Cortex of kidney (tissue), 1 donor: Measurements from ENCODE around the gene KCNMB2.
"Not testable (repeated sequence)": the region's sequence is repeated elsewhere in the genome, so short reads cannot be mapped to it uniquely, and the experiment has no call there.

Source experiments
- DNase-seq: peaks from one replicate; lab custom pipeline; 2025; lab: John Stamatoyannopoulos, UW

The KCNMB2 gene

DNA sequence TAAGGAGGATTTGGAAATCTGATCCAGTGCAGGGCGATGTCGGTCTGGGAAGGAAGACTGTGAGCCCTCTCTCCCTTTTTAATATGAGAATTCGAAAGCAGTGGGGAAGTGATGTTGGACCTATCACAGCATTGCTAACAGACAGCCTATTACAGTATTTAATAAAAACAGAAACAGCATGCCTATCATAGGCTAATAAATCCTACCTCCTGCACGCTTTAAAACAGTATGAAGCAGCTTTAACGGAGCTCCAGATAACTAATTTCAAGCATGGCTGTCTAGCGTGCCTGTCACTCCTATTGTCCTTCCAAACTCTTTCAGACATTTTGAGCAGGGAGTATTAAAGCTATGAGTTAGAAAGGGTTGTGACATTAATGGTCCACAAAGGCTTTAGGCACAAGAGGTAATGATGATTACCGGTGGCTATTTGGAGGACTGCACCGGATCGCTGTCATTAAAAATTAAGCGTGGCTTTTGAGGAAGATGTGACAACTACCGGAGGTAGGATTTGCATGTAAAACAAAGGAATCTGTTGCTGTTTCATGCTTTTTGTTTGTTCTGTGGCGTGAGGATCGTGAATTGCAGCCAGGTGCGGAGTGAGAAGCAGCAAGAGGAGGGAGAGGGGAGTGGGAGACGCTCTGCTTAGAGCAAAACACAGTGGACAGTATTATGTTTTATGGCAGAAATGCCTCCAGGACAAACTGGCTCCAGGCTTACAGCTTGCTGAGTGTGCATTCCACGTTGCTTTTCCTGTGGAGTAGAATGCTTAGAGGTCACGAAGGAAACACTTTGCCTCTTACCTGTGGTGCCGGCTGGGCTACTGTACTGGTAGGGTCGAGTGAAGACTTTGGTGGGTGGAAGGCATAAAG is at the start of gene KCNMB2:
Gene KCNMB2, plus strand, starts transcription at position 226 of the 869 bp plus-strand sequence.
- DNase-seq = no peak

- DNase-seq = no peak
These were observed 49.3 kb upstream of the KCNMB2 start for GRCh38 chr3:178486903-178487302.

GRCh38 chr3:178487752-178488151 is 48.5 kb upstream of the KCNMB2 start:
- DNase-seq = no peak

- no peak for DNase-seq
These were observed 44.5 kb upstream of the KCNMB2 start for GRCh38 chr3:178491751-178492150.

DNA sequence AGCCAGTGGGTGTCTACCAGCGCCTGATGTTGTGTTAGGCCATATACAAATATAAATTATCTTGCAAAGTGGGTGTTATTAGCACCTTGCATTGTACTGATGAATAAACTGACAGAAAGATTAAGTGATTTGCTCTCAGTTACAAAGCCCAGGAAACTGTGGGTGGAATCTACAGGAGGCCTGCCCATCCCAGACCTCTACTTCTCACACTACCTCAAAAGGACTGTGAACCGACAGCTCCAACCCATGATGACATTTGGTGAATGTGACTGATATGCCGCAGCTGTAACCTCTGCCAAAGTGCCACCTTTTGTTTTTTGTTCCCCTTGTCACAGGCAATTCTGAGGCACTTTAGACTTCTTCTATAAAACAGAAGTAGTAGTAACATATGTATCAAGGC is 43.7 kb upstream of the KCNMB2 start:
- no peak for DNase-seq

- no peak for DNase-seq
These were observed 41.9 kb upstream of the KCNMB2 start for GRCh38 chr3:178494386-178494785.

DNA sequence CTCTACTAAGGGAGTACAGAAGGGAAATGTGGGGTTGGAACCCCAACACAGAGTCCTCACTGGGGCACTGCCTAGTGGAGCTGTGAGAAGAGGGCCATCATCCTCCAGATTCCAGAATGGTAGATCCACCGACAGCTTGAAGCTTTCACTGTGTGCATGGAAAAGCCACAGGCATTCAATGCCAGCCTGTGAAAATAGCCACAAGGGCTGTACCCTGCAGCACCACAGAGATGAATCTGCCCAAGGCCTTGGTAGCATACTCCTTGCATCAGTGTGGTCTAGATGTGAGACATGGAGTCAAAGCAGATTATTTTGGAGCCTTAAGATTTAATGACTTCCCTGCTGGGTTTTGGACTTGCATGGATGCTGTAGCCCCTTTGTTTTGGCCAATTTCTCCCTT is 39.3 kb upstream of the KCNMB2 start:
- DNase-seq = no peak

- no peak for DNase-seq
These were observed 37.4 kb upstream of the KCNMB2 start for GRCh38 chr3:178498871-178499270.

- no peak for DNase-seq
These were observed 35.6 kb upstream of the KCNMB2 start for GRCh38 chr3:178500631-178501030.

- DNase-seq = no peak
These were observed 32.1 kb upstream of the KCNMB2 start for GRCh38 chr3:178504128-178504527.

DNA sequence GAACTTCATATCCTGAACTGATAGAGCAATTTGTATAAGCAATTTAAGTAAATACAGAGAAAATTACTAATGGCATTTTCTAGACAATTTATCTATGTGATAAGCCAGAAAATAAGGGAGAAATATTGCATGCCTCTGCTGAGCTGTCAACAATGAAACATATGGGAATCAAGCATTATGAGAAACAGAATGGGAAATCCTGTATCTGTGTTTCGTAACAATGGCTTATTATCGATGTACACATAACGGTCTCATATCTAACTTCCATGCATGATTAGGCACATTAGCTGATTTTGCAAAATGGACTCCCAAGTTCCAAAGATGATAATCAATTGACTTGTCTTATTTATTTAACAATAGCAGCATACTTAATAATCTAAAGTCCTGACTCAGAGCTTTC is 30.4 kb upstream of the KCNMB2 start:
- no peak for DNase-seq

DNA sequence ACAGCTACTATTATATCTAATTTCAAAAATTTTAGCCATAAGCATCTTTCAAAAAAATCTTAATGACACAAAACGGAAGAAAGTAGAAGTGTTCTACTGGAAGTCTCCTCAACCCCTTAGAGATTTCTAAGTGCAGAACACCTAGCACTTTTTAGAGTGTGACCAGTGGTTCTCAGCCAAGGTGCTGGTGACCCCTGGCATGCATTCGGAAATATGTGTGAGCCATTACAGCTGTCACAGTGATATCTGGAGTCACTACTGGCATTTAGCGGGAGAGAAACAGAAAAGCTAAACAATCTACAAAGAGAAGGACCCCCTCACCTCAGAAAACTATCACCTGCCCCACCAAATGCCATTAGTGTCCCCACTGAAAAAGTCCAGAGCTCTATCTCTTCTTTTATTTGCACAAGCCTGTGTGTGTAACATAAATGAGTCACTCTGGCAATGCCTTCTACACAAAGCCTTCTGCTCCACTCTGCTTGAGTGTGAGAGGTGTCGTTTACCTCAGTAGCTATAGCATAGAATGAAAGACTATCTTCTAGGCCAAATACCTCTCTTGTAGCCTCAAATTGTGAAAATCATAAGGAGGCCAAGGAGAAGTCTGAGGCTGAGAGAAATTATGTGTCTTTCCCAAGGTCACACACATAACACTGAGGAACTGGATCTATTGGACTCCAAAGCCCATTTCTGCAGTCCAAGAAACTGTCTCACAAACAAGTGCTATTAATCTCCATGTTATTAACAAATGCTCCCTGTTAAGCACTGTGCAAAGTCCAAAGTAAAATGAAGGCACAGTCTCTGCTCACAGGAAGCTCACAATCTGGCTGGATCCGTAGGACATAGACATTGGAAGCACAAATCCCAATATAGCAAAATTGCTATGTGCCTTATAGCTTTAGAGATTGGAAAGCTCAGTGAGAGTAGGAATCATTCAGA is 28.5 kb upstream of the KCNMB2 start:
- no peak for DNase-seq

DNA sequence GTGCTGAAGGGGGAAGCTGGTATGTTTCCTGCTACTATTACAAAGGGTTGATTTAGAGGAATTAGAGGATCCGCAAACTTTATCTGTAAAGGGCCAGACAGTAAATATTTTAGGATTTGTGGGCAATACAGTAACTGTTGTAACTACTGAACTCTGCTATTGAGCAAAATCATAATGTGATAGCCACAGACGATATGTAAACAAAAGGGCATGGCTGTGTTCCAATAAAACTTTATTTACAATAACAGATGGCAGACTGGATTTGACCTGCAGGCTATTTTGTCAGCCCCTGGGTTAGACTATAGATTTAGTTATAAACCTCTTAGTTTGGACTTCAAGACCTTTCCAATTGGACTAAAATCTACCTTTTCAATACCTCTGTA is 27.8 kb upstream of the KCNMB2 start:
- DNase-seq = no peak

- DNase-seq = no peak
These were observed 25.7 kb upstream of the KCNMB2 start for GRCh38 chr3:178510496-178510895.

DNA sequence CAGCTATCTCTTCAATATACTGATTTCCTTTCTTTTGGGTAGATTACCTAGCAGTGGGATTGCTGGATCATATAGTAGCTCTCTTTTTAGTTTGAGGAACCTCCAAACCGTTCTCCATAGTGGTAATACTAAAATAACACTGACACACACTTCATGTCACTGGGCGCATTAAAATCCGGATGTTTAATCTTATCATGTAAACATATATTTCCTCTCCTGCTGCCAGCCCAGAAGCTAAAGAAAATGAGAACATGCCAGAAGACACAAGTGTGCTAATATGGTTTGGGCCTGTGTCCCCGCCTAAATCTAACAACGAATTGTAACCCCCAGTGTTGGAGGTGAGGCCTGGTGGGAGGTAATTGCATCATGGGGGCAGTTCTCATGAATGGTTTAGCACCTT is 23.6 kb upstream of the KCNMB2 start:
- no peak for DNase-seq

- DNase-seq = no peak
These were observed 22.5 kb upstream of the KCNMB2 start for GRCh38 chr3:178513546-178514380.

- DNase-seq = no peak
These were observed 21.8 kb upstream of the KCNMB2 start for GRCh38 chr3:178514401-178514800.

- not testable (repeated sequence) for DNase-seq
These were observed 21.0 kb upstream of the KCNMB2 start for GRCh38 chr3:178515076-178515744.

GRCh38 chr3:178517665-178518334 is 18.4 kb upstream of the KCNMB2 start:
- no peak for DNase-seq

DNA sequence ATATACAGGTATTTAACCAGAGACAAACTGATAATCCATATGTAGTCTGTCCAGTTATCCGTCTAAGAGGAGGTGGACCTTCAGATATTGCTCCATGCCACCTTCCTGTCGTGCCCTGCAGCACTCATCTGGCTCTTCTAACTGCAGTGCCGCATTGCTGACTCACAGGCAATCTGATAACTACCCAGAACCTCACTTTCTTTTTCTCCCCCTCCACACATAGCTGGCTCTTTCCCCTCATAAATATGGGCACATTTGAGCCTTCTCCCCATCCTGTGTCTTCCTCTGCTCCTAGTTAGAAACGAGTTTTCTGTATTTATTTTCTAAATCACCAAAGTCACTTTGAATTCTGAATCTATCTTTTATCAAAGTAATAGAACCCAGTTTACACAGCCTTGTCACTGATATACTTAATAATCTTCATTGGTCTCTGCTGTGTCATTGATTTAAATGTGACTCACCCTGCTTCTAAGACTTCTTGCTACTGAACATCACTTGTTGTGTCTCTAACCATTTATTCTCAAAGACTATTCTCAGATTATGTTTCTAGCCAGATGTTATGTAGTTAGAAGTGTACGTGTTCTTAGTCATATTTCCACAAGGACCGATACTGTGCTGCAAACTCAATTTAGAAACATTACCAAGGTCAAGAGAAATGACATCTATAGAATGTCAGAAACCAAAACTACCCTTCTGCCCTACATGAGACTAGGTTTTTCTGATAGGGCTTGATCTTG is 17.4 kb upstream of the KCNMB2 start:
- DNase-seq = no peak
